Spleen (tissue), 7 donors: ENCODE measurements around the gene PTH1R.

Experiments
- POLR2A ChIP-seq, 3 donors: fragments of 450-650 bp; IDR thresholded peaks; one replicate each; pipeline ENCODE4 v1.5.1; 2017; ENCODE audit warnings: antibody characterized with exemption in 3 of 3, mild to moderate bottlenecking in 1 of 3
- POLR2AphosphoS5 ChIP-seq, 3 donors: sonication (generic); formaldehyde crosslinking; IDR thresholded peaks; one replicate each; pipeline ENCODE4 v1.5.1; 2017; ENCODE audit warnings: antibody characterized with exemption in 3 of 3
- TF ChIP-seq, protein P1 (sequence below), 11 experiments: fragments of 200-600 bp in 7 of 11; fragments of 450-650 bp in 4 of 11; sonication (generic) in 4 of 11; IDR thresholded peaks in 8 of 11; conservative IDR thresholded peaks in 3 of 11; 1 replicate in 7 of 11; 2 replicates in 4 of 11; pipeline versions ENCODE4 v1.4.0 to v1.8.0; 2016 to 2021; ENCODE audit warnings: antibody characterized with exemption in 11 of 11, inconsistent platforms in 4 of 11, mild to moderate bottlenecking in 1 of 11
- donor health status: DM: no; HTN: no; CAD: no; lungs with moderate emphysema.
- donor health status: DM: no; HTN: no; CAD: no.
- donor health status: DM: no; HTN: no; CAD: no.

DNA sequence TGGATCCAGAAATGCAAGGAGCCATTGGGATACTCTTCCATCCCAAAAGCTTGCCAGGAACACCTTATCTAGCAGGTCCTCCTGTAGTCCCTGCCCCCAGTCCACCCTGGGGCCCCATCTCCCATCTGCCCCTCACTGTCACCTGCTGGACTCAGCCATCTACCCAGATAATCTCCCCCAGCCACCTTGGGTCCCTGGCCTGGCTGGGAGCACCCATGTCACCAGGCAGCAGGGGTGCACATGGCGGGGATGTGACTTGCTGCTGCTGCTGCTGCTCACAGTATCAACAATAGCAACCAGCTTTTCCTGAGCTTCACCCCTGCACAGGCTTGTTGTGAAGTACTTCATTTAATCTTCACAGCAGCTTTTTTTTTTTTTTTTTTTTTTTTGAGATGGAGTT lies 12.6 kb downstream of the PTH1R start:
- TF ChIP-seq, protein P1, sequence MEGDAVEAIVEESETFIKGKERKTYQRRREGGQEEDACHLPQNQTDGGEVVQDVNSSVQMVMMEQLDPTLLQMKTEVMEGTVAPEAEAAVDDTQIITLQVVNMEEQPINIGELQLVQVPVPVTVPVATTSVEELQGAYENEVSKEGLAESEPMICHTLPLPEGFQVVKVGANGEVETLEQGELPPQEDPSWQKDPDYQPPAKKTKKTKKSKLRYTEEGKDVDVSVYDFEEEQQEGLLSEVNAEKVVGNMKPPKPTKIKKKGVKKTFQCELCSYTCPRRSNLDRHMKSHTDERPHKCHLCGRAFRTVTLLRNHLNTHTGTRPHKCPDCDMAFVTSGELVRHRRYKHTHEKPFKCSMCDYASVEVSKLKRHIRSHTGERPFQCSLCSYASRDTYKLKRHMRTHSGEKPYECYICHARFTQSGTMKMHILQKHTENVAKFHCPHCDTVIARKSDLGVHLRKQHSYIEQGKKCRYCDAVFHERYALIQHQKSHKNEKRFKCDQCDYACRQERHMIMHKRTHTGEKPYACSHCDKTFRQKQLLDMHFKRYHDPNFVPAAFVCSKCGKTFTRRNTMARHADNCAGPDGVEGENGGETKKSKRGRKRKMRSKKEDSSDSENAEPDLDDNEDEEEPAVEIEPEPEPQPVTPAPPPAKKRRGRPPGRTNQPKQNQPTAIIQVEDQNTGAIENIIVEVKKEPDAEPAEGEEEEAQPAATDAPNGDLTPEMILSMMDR (IDR thresholded peaks at IDR 0.05 in 8 of 11, conservative IDR thresholded peaks at IDR 0.05 in 3 of 11): no peak
- no peak for TF ChIP-seq POLR2A (IDR thresholded peaks at IDR 0.05)
- no peak for TF ChIP-seq POLR2AphosphoS5 (IDR thresholded peaks at IDR 0.05)
